Measurements from ENCODE around the gene CFAP119. TPM values are rescaled to one million over a fixed set of nuclear protein-coding genes. Genes with fewer than 3 reads are reported as not detected.

Gene CFAP119
- total RNA-seq, 1 donor from 2014 or later, result 18.5 TPM

DNA sequence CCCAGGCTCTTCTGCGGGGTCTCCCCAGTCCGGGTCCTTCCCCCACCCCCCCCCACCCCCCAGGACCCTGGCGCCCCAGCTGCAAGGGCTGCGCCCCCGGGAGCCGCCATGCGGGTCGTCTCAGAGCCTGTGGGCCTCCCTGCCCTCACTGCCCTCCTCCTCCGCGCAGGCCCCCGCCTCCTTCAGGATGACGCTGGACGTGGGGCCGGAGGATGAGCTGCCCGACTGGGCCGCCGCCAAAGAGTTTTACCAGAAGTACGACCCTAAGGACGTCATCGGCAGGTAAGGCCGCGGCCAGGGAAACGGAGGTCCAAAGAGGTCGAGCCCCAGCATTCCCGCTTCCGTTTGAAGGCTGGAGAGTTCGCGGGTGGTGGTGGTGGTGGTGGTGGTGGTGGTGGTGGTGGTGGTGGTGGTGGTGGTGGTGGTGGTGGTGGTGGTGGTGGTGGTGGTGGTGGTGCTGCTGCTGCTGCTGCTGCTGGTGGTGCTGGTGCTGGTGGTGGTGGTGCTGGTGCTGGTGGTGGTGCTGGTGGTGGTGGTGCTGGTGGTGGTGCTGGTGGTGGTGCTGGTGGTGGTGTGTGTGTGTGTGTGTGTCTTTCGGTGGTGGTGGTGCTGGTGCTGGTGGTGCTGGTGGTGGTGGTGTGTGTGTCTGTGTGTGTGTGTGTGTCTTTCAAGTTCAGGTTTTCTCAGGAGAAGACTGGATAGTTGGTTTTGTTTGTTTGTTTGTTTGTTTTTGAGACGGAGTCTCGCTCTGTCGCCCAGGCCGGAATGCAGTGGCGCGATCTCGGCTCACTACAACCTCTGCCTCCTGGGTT, 13.0 kb downstream of the CFAP119 start:
- peaks cover 2% of the 10 kb centered on the region for H3K27me3 Mint-ChIP-seq (ENCODE audit: low read depth)
- H3K36me3 Mint-ChIP-seq (ENCODE audit: low read depth), result peaks cover 8% of the 10 kb centered on the region
- peak overlapping the region; percentile 96 for H3K4me3 Mint-ChIP-seq
- peaks cover 23% of the 10 kb centered on the region for H3K4me1 Mint-ChIP-seq
- no peaks in the 10 kb centered on the region for H3K9me3 Mint-ChIP-seq
- no peak for TF ChIP-seq CTCF (conservative IDR thresholded peaks at IDR 0.05)
- H3K27ac Mint-ChIP-seq (ENCODE audit: unreplicated experiment), result peak overlapping the region; percentile 94
- peak; percentile 30 for DNase-seq (ENCODE audit: low read depth, low spot score)

DNA sequence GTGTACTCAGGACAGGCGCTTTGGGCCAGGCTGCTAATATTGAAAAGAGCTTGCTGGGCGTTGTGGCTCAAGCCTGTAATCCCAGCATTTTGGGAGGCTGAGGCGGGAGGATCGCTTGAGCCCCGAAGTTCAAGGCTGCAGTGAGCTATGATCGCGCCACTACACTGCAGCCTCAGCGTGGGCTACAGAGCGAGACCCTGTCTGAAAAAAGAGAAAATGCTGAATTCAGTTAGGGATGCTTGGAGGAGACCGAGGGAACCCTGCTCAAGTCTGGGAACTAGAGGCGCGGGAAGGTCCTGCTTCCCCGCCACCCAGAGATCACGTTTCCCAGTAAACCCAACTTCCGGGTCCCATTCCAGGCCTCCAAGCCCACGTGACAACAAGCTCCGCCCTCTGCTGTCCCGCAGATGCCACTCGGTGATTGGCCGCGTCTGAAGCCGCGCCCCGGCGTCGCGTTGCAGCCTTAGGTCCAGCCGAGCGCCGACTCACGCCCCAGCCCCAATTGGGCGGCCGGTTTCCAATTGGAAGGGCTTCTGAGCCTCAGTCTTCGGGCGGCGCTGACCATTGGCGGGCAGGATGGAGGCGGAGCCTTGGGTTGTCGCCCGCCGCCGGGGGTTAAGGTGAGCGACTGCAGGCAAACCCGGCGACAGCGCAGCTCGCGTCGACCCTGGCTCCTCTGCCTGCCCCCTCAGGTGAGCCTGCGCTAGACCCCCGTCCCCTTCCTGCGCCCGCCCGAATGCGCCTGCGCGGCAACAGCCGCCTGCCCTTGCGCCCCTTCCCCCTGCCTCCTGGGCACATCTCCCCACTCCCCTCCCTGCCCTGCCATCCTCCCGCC, 13.8 kb downstream of the CFAP119 start, which contains the start of gene PHKG2:
Gene PHKG2, plus strand, starts transcription at position 627 of the 835 bp plus-strand sequence. CDS start 396 bp downstream, outside the sequence.
- Mint-ChIP-seq H3K27ac (ENCODE audit: unreplicated experiment) (peak within 1 kb of the TSS; percentile 94), H3K4me1 (peaks cover 23% of the 10 kb centered on the region), H3K27me3 (ENCODE audit: low read depth) (peaks cover 2% of the 10 kb centered on the region), H3K4me3 (peak within 1 kb of the TSS; percentile 96), H3K36me3 (ENCODE audit: low read depth) (peaks cover 11% of the 10 kb centered on the region), H3K9me3 (no peaks in the 10 kb centered on the region)
- TF ChIP-seq CTCF (conservative IDR thresholded peaks at IDR 0.05), result no peak
- DNase-seq (ENCODE audit: low read depth, low spot score), result peak; percentile 96

GRCh38 chr16:30747331-30747730, 14.5 kb downstream of the CFAP119 start:
- H3K27me3 Mint-ChIP-seq (ENCODE audit: low read depth), result peaks cover 2% of the 10 kb centered on the region
- no peaks in the 10 kb centered on the region for H3K9me3 Mint-ChIP-seq
- DNase-seq (ENCODE audit: low read depth, low spot score), result no peak
- peaks cover 23% of the 10 kb centered on the region for H3K4me1 Mint-ChIP-seq
- H3K27ac Mint-ChIP-seq (ENCODE audit: unreplicated experiment), result no peak overlapping the region
- peak overlapping the region; percentile 96 for H3K4me3 Mint-ChIP-seq
- H3K36me3 Mint-ChIP-seq (ENCODE audit: low read depth), result peaks cover 11% of the 10 kb centered on the region
- no peak for TF ChIP-seq CTCF (conservative IDR thresholded peaks at IDR 0.05)

DNA sequence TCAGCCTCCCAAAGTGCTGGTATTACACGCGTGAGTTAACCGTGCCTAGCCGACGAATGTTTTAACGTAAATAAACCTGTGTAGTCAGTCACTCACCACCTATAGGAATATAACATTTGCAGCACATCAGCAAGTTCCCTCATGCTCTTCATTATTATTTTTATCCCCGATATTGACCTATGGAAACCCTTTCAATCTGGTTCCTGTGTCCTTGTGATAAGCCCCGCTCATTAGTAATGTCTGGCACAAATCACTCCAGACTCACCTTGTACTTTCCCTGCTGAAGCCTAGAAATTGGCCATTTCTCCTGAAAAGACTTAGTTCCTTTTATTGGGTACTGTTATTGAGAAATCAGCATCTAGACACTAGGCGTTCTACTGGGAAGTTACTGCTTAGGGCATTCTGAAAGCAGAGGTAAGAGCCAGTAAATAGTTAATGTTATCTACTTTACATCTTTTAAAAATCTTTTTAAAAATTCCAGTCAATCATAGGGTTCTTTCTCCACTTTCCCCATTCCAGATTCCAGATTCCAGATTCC, 15.2 kb downstream of the CFAP119 start:
- DNase-seq (ENCODE audit: low read depth, low spot score), result no peak
- H3K36me3 Mint-ChIP-seq (ENCODE audit: low read depth), result peaks cover 16% of the 10 kb centered on the region
- TF ChIP-seq CTCF (conservative IDR thresholded peaks at IDR 0.05), result no peak
- H3K9me3 Mint-ChIP-seq, result no peaks in the 10 kb centered on the region
- peaks cover 2% of the 10 kb centered on the region for H3K27me3 Mint-ChIP-seq (ENCODE audit: low read depth)
- H3K27ac Mint-ChIP-seq (ENCODE audit: unreplicated experiment), result no peak overlapping the region
- H3K4me1 Mint-ChIP-seq, result peaks cover 23% of the 10 kb centered on the region
- peak overlapping the region; percentile 96 for H3K4me3 Mint-ChIP-seq

GRCh38 chr16:30745082-30745481, 16.8 kb downstream of the CFAP119 start:
- H3K27ac Mint-ChIP-seq (ENCODE audit: unreplicated experiment), result no peak overlapping the region
- peaks cover 2% of the 10 kb centered on the region for H3K27me3 Mint-ChIP-seq (ENCODE audit: low read depth)
- DNase-seq (ENCODE audit: low read depth, low spot score), result no peak
- no peaks in the 10 kb centered on the region for H3K9me3 Mint-ChIP-seq
- H3K36me3 Mint-ChIP-seq (ENCODE audit: low read depth), result peaks cover 17% of the 10 kb centered on the region
- no peak for TF ChIP-seq CTCF (conservative IDR thresholded peaks at IDR 0.05)
- H3K4me1 Mint-ChIP-seq, result peaks cover 23% of the 10 kb centered on the region
- H3K4me3 Mint-ChIP-seq, result peak overlapping the region; percentile 29
